Stimulated activated memory B cell treated with anti-CD40 and anti-IgM and Interleukin-4, amounts not matched to agents 10 μg/mL and 1 μg/mL and 100 μg/mL, for 72 hours (primary cell): ENCODE data around the gene CDON.
"Not testable (repeated sequence)": the region's sequence is repeated elsewhere in the genome, so short reads cannot be mapped to it uniquely, and the experiment has no call there.

Experiments used
- ATAC-seq: fragments of 150-1000 bp; cut with Tn5 transposase; 2 replicates; pipeline ENCODE4 v1.10.0; 2021
- H3K27ac Mint-ChIP-seq: one replicate; pipeline ENCODE4 v1.8.0; 2022; ENCODE audit warnings: mild to moderate bottlenecking, mixed read lengths
- H3K27me3 Mint-ChIP-seq: one replicate; pipeline ENCODE4 v1.8.0; 2022; ENCODE audit warnings: mixed read lengths
- H3K36me3 Mint-ChIP-seq: one replicate; pipeline ENCODE4 v1.8.0; 2022; ENCODE audit warnings: mixed read lengths
- H3K4me1 Mint-ChIP-seq: one replicate; pipeline ENCODE4 v1.8.0; 2022; ENCODE audit warnings: mixed read lengths
- H3K4me3 Mint-ChIP-seq: one replicate; pipeline ENCODE4 v1.8.0; 2022; ENCODE audit warnings: mild to moderate bottlenecking, moderate library complexity, mixed read lengths
- H3K9me3 Mint-ChIP-seq: one replicate; pipeline ENCODE4 v1.8.0; 2022; ENCODE audit warnings: mixed read lengths

The CDON gene

GRCh38 chr11:125930076-125930450 lies 132.6 kb downstream of the CDON start:
- Mint-ChIP-seq H3K36me3 (no peaks in the 10 kb centered on the region), H3K27me3 (peaks cover 50% of the 10 kb centered on the region)

GRCh38 chr11:125929445-125930075 lies 133.1 kb downstream of the CDON start:
- Mint-ChIP-seq H3K27ac (no peak overlapping the region), H3K27me3 (peaks cover 55% of the 10 kb centered on the region), H3K4me1 (no peaks in the 10 kb centered on the region), H3K4me3 (no peak overlapping the region), H3K9me3 (no peaks in the 10 kb centered on the region), H3K36me3 (no peaks in the 10 kb centered on the region)
- no peak for ATAC-seq

More at GRCh38 chr11:125930076-125930450, 132.6 kb downstream of the CDON start:
- H3K27ac Mint-ChIP-seq, result no peak overlapping the region
- no peaks in the 10 kb centered on the region for H3K4me1 Mint-ChIP-seq
- H3K4me3 Mint-ChIP-seq, result no peak overlapping the region
- H3K9me3 Mint-ChIP-seq, result no peaks in the 10 kb centered on the region
- ATAC-seq, result no peak

DNA sequence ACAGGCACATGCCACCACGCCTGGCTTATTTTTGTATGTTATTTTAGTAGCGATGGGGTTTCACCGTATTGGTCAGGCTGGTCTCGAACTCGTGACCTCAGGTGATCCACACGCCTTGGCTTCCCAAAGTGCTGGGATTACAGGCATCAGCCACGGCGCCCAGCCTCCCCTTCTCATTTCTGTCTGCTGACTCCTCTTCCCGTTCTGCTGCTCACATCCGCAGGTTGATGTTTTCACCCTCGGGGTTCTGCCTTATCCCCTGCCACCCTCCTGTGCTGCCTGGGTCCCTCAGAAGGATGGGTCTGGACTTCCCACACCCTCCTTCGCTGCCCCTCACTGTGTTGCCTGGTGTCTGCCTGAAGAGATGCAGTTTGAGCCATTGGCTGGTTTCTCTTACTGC lies 136.0 kb downstream of the CDON start:
- no peak overlapping the region for H3K4me3 Mint-ChIP-seq
- H3K9me3 Mint-ChIP-seq, result no peaks in the 10 kb centered on the region
- H3K27me3 Mint-ChIP-seq, result peaks cover 56% of the 10 kb centered on the region
- no peaks in the 10 kb centered on the region for H3K36me3 Mint-ChIP-seq
- no peak for ATAC-seq
- H3K4me1 Mint-ChIP-seq, result peaks cover 6% of the 10 kb centered on the region
- H3K27ac Mint-ChIP-seq, result no peak overlapping the region

GRCh38 chr11:125925804-125926203 lies 136.9 kb downstream of the CDON start:
- Mint-ChIP-seq H3K4me3 (no peak overlapping the region), H3K4me1 (peaks cover 6% of the 10 kb centered on the region), H3K27me3 (peaks cover 50% of the 10 kb centered on the region), H3K9me3 (no peaks in the 10 kb centered on the region), H3K36me3 (no peaks in the 10 kb centered on the region), H3K27ac (no peak overlapping the region)
- ATAC-seq, result no peak

DNA sequence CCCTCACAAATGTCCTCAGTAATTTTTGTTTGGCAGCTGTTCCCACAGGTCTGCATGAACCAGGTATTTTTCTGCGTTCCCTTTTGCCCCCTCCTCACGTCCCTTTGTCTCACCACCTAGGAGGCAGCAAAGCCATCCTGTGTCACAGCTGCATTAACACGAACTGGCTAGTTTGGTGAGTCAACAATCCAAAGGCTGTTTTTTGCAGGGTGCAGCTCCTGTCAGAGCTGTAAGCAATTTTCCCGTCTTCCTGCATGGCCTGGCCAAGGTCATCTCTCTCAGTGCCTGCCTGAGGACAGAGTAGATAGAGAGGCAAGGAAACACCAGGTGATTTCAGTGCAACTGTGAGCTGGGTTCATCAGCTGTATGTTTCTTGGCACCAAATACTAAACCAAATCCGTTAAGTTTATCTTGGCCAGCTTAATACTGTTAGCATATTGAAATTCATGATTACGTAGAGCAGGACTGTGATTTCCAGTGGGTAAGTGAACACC lies 137.4 kb downstream of the CDON start:
- no peak overlapping the region for H3K27ac Mint-ChIP-seq
- peaks cover 6% of the 10 kb centered on the region for H3K4me1 Mint-ChIP-seq
- no peaks in the 10 kb centered on the region for H3K9me3 Mint-ChIP-seq
- H3K4me3 Mint-ChIP-seq, result no peak overlapping the region
- H3K27me3 Mint-ChIP-seq, result peaks cover 50% of the 10 kb centered on the region
- ATAC-seq, result no peak
- H3K36me3 Mint-ChIP-seq, result no peaks in the 10 kb centered on the region

- Mint-ChIP-seq H3K27me3 (peaks cover 50% of the 10 kb centered on the region), H3K27ac (no peak overlapping the region), H3K4me3 (no peak overlapping the region), H3K9me3 (no peaks in the 10 kb centered on the region), H3K36me3 (no peaks in the 10 kb centered on the region), H3K4me1 (peaks cover 6% of the 10 kb centered on the region)
- ATAC-seq, result no peak
Observed at GRCh38 chr11:125924384-125925007, 138.2 kb downstream of the CDON start.

DNA sequence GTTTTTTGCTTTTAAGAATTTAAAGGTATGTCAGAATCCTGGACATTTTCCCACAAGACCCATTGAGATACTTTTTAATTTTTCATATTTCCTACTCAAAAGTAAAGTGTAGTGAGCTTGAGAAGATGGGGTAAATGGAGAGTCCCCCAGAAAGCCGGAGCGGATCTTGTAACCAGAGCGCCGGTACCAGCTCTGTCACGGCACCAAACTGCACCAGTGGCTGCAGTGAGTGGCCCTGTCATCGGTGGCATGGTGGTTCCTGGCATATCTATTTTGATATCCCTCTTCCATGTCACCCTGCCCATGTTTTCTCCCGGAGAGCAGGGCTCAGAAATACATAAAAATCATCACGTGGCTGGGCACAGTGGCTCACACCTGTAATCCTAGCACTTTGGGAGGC lies 139.0 kb downstream of the CDON start:
- Mint-ChIP-seq H3K27me3 (peaks cover 47% of the 10 kb centered on the region), H3K27ac (no peak overlapping the region), H3K4me3 (no peak overlapping the region), H3K4me1 (peaks cover 6% of the 10 kb centered on the region), H3K36me3 (no peaks in the 10 kb centered on the region), H3K9me3 (no peaks in the 10 kb centered on the region)
- no peak for ATAC-seq

DNA sequence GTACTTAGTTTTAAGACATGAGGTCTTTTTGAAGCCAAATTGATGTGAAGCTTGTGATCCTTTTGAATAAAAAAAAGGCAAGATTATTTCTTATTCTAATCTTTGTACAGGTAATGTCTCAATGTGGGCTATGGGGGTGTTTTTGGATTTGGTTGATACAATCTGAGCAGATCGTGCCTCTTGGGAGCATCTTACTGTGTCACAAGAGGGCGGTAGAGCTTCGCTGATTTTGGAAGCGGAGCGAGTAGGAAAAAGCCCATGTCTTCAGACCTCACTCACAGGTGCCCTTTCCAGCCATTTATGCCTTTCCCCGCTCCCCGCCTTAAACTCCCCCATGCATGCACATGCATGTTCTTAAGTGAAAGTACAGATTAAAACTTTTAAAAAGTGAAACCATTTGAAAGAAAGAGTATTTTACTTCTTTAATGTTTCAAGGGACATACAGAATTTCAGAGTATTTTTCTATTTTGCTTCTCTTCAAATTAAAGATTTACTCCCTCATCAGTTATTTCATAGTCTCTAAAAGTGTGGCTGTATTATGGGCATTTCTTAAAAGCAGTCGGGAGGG lies 139.6 kb downstream of the CDON start:
- H3K27ac Mint-ChIP-seq, result no peak overlapping the region
- H3K4me3 Mint-ChIP-seq, result no peak overlapping the region
- peak; percentile 66 for ATAC-seq
- H3K36me3 Mint-ChIP-seq, result no peaks in the 10 kb centered on the region
- peaks cover 47% of the 10 kb centered on the region for H3K27me3 Mint-ChIP-seq
- H3K4me1 Mint-ChIP-seq, result peaks cover 6% of the 10 kb centered on the region
- no peaks in the 10 kb centered on the region for H3K9me3 Mint-ChIP-seq

- H3K27ac Mint-ChIP-seq, result no peak overlapping the region
- no peak overlapping the region for H3K4me3 Mint-ChIP-seq
- H3K36me3 Mint-ChIP-seq, result no peaks in the 10 kb centered on the region
- no peaks in the 10 kb centered on the region for H3K9me3 Mint-ChIP-seq
- H3K4me1 Mint-ChIP-seq, result peaks cover 6% of the 10 kb centered on the region
- peaks cover 43% of the 10 kb centered on the region for H3K27me3 Mint-ChIP-seq
- ATAC-seq, result no peak
Observed at GRCh38 chr11:125922156-125922555, 140.5 kb downstream of the CDON start.

GRCh38 chr11:125921042-125921441 lies 141.6 kb downstream of the CDON start:
- Mint-ChIP-seq H3K27ac (no peak overlapping the region), H3K4me1 (peaks cover 6% of the 10 kb centered on the region), H3K27me3 (peaks cover 41% of the 10 kb centered on the region), H3K4me3 (no peak overlapping the region), H3K9me3 (no peaks in the 10 kb centered on the region), H3K36me3 (no peaks in the 10 kb centered on the region)
- ATAC-seq, result no peak

DNA sequence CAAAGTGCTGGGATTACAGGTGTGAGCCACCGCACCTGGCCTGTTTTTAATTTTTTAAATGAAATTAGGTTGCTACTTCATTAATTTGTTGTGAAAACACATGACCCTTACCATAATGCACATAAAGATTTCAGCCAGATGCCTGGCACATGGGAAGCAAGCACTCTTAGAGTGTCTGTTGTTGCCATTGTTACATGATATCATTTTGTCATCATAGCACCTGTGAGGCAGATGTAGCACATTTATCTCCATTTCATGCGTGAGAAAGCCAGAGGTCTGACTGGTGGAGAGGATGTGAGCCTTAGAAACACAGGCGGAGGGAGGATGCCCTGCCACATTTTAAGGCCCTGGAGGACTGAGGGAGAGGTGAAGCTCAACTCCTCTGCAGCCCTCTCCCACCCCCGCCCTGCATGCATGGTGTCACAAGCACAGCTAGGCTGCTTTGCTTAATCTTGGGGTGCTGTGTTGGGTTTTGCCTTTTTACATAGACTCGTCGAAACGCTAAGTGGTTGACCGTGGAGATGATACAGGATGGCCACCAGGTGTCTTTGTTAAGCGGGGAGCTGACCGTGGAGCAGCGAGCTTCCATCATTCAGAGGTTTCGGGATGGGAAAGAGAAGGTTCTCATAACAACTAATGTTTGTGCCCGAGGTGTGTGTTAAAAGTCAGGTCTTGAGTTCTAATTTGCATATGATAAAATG lies 144.4 kb downstream of the CDON start:
- no peak overlapping the region for H3K27ac Mint-ChIP-seq
- H3K27me3 Mint-ChIP-seq, result peaks cover 27% of the 10 kb centered on the region
- H3K4me1 Mint-ChIP-seq, result peaks cover 5% of the 10 kb centered on the region
- no peaks in the 10 kb centered on the region for H3K36me3 Mint-ChIP-seq
- H3K4me3 Mint-ChIP-seq, result no peak overlapping the region
- H3K9me3 Mint-ChIP-seq, result no peaks in the 10 kb centered on the region
- ATAC-seq, result no peak

DNA sequence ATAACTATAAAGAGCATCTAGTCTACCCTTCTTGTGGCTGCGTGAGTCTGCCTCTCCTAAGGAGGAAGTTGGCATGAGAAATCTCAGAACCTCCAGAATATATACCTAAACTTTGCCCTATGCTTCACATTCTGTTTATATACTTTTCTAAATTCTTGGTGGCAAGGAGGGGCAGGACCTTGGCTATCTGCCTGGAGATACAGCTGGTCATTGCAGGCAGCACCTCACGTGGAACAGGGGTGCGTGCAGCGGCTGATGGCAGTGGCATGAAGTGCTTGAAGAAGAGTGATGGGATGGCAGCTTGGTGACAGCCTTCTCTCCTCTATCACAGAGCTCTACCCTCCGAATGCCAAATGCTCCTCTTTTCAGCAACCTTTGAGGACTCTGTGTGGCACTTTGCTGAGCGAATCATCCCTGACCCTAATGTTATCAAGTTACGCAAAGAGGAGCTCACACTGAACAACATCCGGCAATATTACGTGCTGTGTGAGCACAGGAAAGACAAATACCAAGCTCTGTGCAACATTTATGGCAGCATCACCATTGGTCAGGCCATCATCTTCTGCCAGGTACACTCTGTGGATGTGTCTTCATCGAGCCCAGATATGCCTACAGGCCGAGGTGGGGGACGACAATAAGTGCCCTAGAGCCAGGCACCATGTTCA lies 145.9 kb downstream of the CDON start:
- H3K4me1 Mint-ChIP-seq, result no peaks in the 10 kb centered on the region
- no peak overlapping the region for H3K4me3 Mint-ChIP-seq
- no peak for ATAC-seq
- H3K9me3 Mint-ChIP-seq, result no peaks in the 10 kb centered on the region
- H3K36me3 Mint-ChIP-seq, result no peaks in the 10 kb centered on the region
- no peak overlapping the region for H3K27ac Mint-ChIP-seq
- peaks cover 41% of the 10 kb centered on the region for H3K27me3 Mint-ChIP-seq

DNA sequence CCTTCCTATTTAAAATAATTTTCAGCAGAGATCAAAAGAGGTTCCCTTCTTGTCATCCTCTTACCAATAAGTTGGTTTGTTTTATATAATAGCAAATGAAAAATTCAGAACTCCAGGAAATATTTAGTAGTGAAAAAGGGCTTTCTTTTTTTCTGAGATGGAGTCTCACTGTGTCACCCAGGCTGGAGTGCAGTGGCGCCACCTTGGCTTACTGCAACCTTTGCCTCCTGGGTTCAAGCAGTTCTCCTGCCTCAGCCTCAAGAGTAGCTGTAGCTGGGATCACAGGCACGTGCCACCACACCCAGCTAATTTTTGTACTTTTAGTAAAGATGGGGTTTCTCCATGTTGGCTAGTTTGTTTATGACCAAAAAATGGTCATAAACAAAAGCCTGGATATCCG lies 148.1 kb downstream of the CDON start:
- H3K9me3 Mint-ChIP-seq, ATAC-seq, H3K4me1 Mint-ChIP-seq, H3K27ac Mint-ChIP-seq, H3K36me3 Mint-ChIP-seq, H3K4me3 Mint-ChIP-seq: not testable (repeated sequence)
- H3K27me3 Mint-ChIP-seq, result peaks cover 47% of the 10 kb centered on the region

DNA sequence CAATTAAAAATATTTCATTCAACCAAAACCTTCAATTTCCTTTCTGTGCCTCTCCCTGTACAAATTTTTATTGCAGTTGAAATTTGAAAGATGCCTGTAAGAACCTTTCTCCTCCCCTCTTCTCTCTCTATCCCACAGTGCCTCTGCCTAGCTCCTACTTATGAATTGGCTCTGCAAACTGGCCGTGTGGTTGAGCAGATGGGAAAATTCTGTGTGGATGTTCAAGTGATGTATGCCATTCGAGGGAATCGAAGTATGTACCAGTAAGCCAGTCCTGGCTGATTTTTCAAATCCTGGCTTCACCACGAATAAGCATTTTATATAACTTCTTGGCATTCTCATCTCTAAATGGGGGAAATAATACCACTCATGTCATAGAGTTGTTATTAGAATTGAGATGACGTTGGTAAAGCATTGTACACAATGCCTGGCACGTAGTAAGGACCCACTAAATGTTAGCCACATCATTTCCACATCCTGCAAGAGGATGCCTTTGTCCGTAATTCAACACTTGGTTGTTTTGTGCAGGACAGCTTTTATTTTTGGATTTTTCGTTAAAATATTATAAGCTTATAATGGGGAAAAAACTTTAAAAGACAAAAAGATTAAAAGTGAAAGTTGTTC lies 152.3 kb downstream of the CDON start:
- Mint-ChIP-seq H3K9me3 (no peaks in the 10 kb centered on the region), H3K27ac (no peak overlapping the region), H3K36me3 (no peaks in the 10 kb centered on the region), H3K27me3 (peaks cover 44% of the 10 kb centered on the region), H3K4me1 (no peaks in the 10 kb centered on the region), H3K4me3 (no peak overlapping the region)
- ATAC-seq, result no peak
